DMS79 treated with DMSO at 0.1 percent for 48 hours (cell line): ENCODE data around the gene SDCBP2.
"Not testable (repeated sequence)": the region's sequence is repeated elsewhere in the genome, so short reads cannot be mapped to it uniquely, and the experiment has no call there.

ENCODE experiments used
- DNase-seq: peaks from one replicate; lab custom pipeline; 2025; lab: John Stamatoyannopoulos, UW

Gene SDCBP2

GRCh38 chr20:1357921-1358671 lies 29.2 kb upstream of the SDCBP2 start:
- no peak for DNase-seq

DNA sequence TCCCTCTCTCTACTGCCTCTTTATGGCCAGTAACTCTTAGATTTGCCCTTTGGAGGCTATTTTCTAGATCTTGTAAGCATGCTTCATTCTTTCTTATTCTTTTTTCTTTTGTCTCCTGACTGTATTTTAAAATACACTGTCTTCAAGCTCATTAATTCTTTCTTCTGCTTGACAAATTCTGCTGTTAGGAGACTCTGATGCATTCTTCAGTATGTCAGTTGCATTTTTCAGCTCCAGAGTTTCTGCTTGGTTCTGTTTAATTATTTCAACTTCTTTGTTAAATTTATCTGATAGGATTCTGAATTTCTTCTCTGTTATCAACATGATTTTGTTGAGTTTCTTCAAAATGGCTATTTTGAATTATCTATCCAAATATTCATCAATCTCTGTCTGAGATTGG lies 25.0 kb upstream of the SDCBP2 start:
- no peak for DNase-seq

- no peak for DNase-seq
Observed at GRCh38 chr20:1346315-1346969, 17.5 kb upstream of the SDCBP2 start.

DNA sequence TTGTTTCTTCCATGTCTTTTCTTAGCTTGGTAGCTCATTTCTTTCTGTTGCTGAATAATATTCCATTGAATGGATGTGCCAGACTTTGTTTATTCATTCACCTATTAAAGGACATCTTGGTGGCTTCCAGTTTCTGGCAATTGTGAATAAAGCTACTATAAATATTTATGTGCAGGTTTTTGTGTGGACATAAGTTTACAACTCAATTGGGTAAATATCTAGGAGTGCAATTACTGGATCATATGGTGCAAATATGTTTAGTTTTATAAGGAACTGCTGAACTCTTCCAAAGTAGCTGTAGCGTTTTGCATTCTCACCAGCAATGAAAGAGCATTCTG lies 16.8 kb upstream of the SDCBP2 start:
- DNase-seq: no peak

- DNase-seq: no peak
Observed at GRCh38 chr20:1345030-1345755, 16.3 kb upstream of the SDCBP2 start.

- DNase-seq: not testable (repeated sequence)
Observed at GRCh38 chr20:1343446-1344124, 14.6 kb upstream of the SDCBP2 start.

DNA sequence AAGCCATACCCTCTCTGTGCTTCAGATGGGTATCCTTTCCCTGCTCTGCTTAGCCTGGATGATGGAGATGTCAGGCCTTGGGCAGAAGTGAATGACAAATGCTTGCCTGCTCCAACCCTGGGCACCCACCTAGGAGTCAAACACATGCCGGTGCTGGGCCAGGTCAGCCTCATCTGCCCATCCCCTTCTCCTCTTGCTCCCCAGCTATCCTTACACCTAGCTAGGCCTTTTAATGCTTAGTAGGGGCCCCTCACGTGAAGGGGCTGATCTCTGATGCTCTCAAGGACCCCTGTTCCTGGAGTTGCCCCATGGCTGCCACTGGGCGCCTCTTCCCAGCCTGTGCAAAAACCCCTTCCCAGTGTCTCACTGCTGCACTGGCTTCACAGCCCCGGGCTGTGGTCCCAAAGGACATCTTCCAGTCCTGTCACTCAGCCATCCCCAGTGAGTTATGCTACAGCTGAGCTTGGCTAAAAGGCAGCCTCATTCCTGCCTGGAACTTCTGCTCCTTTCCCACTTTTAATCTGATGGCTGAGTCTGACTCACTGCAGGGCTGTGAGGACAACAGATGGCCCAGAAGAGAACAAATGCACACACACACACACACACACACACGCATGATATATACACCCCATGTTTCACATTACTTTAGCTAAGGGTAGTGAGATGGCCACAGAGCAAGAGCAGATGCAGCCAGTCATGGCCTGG lies 12.8 kb upstream of the SDCBP2 start:
- no peak for DNase-seq

- DNase-seq: no peak
Observed at GRCh38 chr20:1338801-1339200, 9.9 kb upstream of the SDCBP2 start.

GRCh38 chr20:1338096-1338495 lies 9.2 kb upstream of the SDCBP2 start:
- DNase-seq: no peak

DNA sequence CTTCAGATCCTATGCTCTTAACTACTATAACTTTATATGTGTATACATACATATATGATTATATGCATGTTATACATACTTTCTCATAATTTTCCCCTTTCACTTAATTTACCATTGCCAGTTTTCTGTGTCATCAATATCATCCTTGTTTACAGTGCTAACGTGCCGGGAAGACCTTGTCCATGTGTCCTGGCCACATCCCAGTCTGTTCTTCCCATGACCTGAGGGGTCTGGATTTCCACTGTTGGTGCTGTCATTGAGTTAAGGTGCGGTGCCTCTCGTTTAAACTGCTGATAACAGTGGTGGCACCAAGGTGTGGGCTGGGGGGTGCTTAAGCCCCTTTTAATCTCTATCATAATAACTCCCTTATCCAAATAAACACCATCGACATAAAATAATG lies 8.5 kb upstream of the SDCBP2 start:
- no peak for DNase-seq

DNA sequence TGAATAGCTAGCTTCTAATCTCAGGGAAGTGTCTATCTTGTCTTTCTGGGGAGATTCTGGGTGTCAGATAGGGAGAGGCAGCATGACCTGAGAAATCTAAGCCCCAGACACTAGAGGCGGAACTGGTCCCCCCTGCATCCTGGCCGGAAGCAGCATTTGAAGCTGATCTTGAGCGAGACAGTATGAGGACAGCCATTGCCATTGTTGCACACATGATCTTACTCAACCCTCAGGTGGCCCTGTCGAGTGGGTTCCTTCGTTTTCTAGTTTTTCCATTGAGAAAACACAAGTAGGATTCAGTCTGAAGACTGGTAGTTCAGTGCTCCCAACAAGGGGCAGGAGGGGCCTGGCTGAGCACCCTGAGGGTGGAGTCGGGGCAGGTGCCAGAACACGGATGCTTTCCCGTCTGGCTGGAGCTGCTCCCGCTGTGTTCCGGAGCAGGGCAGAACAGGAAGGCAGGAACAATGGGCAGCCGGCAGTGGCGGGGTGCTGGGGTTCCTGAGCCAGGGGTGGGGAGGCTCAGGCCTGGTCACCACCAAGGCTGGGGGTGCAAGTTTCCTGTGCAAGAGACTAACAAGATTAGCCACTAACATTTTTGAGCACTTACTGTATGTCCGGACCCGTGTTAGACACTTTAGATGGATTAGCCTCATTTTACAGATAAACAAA lies 7.9 kb upstream of the SDCBP2 start:
- no peak for DNase-seq

GRCh38 chr20:1335961-1336698 lies 7.2 kb upstream of the SDCBP2 start:
- no peak for DNase-seq

- no peak for DNase-seq
Observed at GRCh38 chr20:1334761-1335160, 5.8 kb upstream of the SDCBP2 start.

- no peak for DNase-seq
Observed at GRCh38 chr20:1334370-1334731, 5.4 kb upstream of the SDCBP2 start.

- DNase-seq: no peak
Observed at GRCh38 chr20:1333462-1334369, 4.8 kb upstream of the SDCBP2 start.

GRCh38 chr20:1332749-1333300 lies 3.9 kb upstream of the SDCBP2 start:
- DNase-seq: no peak

DNA sequence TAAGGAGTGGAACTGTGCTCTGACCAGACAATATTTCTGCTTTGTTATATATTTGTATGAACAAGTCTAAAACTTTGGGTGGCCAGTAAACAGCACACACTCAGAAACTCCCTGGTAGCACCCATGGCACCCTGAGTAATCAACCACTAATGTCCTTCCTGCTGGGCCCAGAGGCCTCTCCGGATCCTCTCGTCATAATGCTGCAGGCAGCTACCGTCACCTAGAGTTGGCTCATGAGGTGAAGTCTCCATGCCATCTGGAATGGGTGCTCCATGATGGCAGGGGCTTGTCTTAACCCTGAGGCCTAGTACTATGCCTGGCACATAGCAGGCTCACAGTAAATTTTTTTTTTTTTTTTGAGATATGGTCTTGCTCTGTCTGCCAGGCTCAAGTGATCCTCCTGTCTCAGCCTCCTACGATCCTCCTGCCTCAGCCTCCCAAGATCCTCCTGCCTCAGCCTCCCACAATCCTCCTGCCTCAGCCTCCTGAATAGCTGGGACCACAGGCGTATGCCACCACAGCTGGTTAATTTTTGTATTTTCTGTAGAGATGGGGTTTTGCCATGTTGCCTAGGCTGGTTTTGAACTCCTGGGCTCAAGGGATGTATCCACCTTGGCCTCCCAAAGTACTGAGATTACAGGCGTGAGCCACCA lies 3.0 kb upstream of the SDCBP2 start:
- no peak for DNase-seq

- no peak for DNase-seq
Observed at GRCh38 chr20:1331101-1331500, 2.2 kb upstream of the SDCBP2 start.
